ENCODE results near the gene CDH13.

CDH13 gene

GRCh38 chr16:82653550-82654511, 27.1 kb downstream of the CDH13 start:
- no peak for DNase-seq

- DNase-seq, result no peak
Observed at GRCh38 chr16:82655072-82655714, 28.4 kb downstream of the CDH13 start.

- DNase-seq, result no peak
Observed at GRCh38 chr16:82655720-82656490, 29.1 kb downstream of the CDH13 start.

GRCh38 chr16:82657239-82657638, 30.5 kb downstream of the CDH13 start:
- no peak for DNase-seq

GRCh38 chr16:82657786-82658185, 31.0 kb downstream of the CDH13 start:
- no peak for DNase-seq

- no peak for DNase-seq
Observed at GRCh38 chr16:82658796-82659195, 32.0 kb downstream of the CDH13 start.

- DNase-seq, result no peak
Observed at GRCh38 chr16:82660075-82660645, 33.4 kb downstream of the CDH13 start.

GRCh38 chr16:82660966-82661365, 34.2 kb downstream of the CDH13 start:
- peak in 1 of 2 experiments; percentile 13 for DNase-seq

GRCh38 chr16:82664181-82664580, 37.4 kb downstream of the CDH13 start:
- no peak for DNase-seq

GRCh38 chr16:82665025-82665424, 38.3 kb downstream of the CDH13 start:
- no peak for DNase-seq

GRCh38 chr16:82667437-82667836, 40.7 kb downstream of the CDH13 start:
- DNase-seq, result no peak

- DNase-seq, result no peak
Observed at GRCh38 chr16:82668094-82668493, 41.3 kb downstream of the CDH13 start.

- DNase-seq, result no peak
Observed at GRCh38 chr16:82671741-82672140, 45.0 kb downstream of the CDH13 start.

- DNase-seq, result no peak
Observed at GRCh38 chr16:82672676-82673075, 45.9 kb downstream of the CDH13 start.

GRCh38 chr16:82675300-82675699, 48.5 kb downstream of the CDH13 start:
- DNase-seq, result no peak

GRCh38 chr16:82681592-82681991, 54.8 kb downstream of the CDH13 start:
- DNase-seq, result no peak

- DNase-seq, result no peak
Observed at GRCh38 chr16:82682767-82683166, 56.0 kb downstream of the CDH13 start.

GRCh38 chr16:82684256-82684655, 57.5 kb downstream of the CDH13 start:
- no peak for DNase-seq

GRCh38 chr16:82685526-82685925, 58.8 kb downstream of the CDH13 start:
- DNase-seq, result no peak

GRCh38 chr16:82694239-82694874, 67.6 kb downstream of the CDH13 start:
- DNase-seq, result no peak

- no peak for DNase-seq
Observed at GRCh38 chr16:82695806-82696205, 69.0 kb downstream of the CDH13 start.

GRCh38 chr16:82699260-82699659, 72.5 kb downstream of the CDH13 start:
- DNase-seq, result no peak
